Kidney capillary endothelial cell (primary cell): ENCODE data around the gene S100A14.
"Not testable (repeated sequence)": the region's sequence is repeated elsewhere in the genome, so short reads cannot be mapped to it uniquely, and the experiment has no call there.

Experiments used
- DNase-seq: peaks from one replicate; pipeline ENCODE4 v3.0.0-alpha.2; 2018; ENCODE audit warnings: low spot score

The S100A14 gene

GRCh38 chr1:153614906-153615305 lies 1.2 kb downstream of the S100A14 start:
- DNase-seq, result no peak

- no peak for DNase-seq
Observed at GRCh38 chr1:153614189-153614900, 1.8 kb downstream of the S100A14 start.

GRCh38 chr1:153613406-153613805 lies 2.7 kb downstream of the S100A14 start:
- DNase-seq, result no peak

GRCh38 chr1:153612755-153613331 lies 3.3 kb downstream of the S100A14 start, which contains the start of gene S100A16:
Gene S100A16, minus strand, starts transcription at chr1:153613137. Its CDS starts 4,986 bp downstream, at chr1:153608151.
- DNase-seq, result no peak

- DNase-seq, result no peak
Observed at GRCh38 chr1:153612111-153612754, 3.9 kb downstream of the S100A14 start.

- no peak for DNase-seq
Observed at GRCh38 chr1:153611356-153611755, 4.8 kb downstream of the S100A14 start.

- no peak for DNase-seq
Observed at GRCh38 chr1:153610811-153611301, 5.3 kb downstream of the S100A14 start.

GRCh38 chr1:153610334-153610733 lies 5.8 kb downstream of the S100A14 start:
- peak; percentile 51 for DNase-seq

GRCh38 chr1:153609585-153609907 lies 6.6 kb downstream of the S100A14 start:
- DNase-seq, result no peak

GRCh38 chr1:153608742-153609584 lies 7.2 kb downstream of the S100A14 start:
- DNase-seq, result peak; percentile 98

- DNase-seq, result peak; percentile 40
Observed at GRCh38 chr1:153608089-153608682, 7.9 kb downstream of the S100A14 start.

GRCh38 chr1:153607381-153607780 lies 8.7 kb downstream of the S100A14 start:
- DNase-seq, result no peak

- no peak for DNase-seq
Observed at GRCh38 chr1:153606194-153606593, 9.9 kb downstream of the S100A14 start.

GRCh38 chr1:153602749-153603148 lies 13.4 kb downstream of the S100A14 start:
- DNase-seq, result no peak

GRCh38 chr1:153599847-153600246 lies 16.3 kb downstream of the S100A14 start:
- no peak for DNase-seq

GRCh38 chr1:153598309-153599172 lies 17.6 kb downstream of the S100A14 start:
- DNase-seq, result peak; percentile 88

GRCh38 chr1:153597206-153597605 lies 18.9 kb downstream of the S100A14 start:
- peak; percentile 51 for DNase-seq

GRCh38 chr1:153592748-153593147 lies 23.4 kb downstream of the S100A14 start:
- no peak for DNase-seq

- DNase-seq, result no peak
Observed at GRCh38 chr1:153588482-153588881, 27.6 kb downstream of the S100A14 start.

GRCh38 chr1:153588033-153588432 lies 28.1 kb downstream of the S100A14 start:
- not testable (repeated sequence) for DNase-seq

- DNase-seq, result no peak
Observed at GRCh38 chr1:153587314-153587713, 28.8 kb downstream of the S100A14 start.
